ENCODE data around the gene KIAA1671.

GRCh38 chr22:24992946-24993345, 40.4 kb downstream of the KIAA1671 start:
- no peak for TF ChIP-seq POLR2A (IDR thresholded peaks at IDR 0.05)
- no peak for TF ChIP-seq POLR2AphosphoS5 (IDR thresholded peaks at IDR 0.05)
- TF ChIP-seq EP300 (IDR thresholded peaks at IDR 0.05), result no peak
- no peak for TF ChIP-seq CTCF (IDR thresholded peaks at IDR 0.05)
